ENCODE measurements around the gene LRCH1.

DNA sequence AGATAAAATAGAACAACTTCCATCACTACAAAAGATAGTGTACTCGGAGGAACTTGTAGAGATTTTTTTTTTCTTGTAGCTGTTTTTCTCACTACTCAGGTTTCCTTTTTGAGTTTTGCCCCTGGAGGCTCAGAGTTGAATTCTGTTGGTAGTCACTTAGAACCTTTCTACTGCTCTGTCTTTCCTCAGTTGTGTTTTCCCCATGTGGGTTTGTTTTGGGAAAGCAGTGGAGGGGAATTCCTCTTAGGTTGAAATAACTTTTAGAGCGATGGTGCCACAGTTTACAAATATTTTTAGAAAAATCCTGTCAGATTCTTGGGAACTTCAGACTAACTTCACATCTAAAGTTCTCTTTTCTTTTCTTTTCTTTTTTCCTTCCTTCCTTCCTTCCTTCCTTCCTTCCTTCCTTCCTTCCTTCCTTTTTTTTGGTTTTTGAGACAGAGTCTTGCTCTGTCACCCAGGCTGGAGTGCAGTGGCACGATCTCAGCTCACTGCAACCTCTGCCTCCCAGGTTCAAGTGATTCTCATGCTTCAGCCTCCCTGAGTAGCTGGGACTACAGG, 65.8 kb downstream of the LRCH1 start:
- TF ChIP-seq, protein P1, sequence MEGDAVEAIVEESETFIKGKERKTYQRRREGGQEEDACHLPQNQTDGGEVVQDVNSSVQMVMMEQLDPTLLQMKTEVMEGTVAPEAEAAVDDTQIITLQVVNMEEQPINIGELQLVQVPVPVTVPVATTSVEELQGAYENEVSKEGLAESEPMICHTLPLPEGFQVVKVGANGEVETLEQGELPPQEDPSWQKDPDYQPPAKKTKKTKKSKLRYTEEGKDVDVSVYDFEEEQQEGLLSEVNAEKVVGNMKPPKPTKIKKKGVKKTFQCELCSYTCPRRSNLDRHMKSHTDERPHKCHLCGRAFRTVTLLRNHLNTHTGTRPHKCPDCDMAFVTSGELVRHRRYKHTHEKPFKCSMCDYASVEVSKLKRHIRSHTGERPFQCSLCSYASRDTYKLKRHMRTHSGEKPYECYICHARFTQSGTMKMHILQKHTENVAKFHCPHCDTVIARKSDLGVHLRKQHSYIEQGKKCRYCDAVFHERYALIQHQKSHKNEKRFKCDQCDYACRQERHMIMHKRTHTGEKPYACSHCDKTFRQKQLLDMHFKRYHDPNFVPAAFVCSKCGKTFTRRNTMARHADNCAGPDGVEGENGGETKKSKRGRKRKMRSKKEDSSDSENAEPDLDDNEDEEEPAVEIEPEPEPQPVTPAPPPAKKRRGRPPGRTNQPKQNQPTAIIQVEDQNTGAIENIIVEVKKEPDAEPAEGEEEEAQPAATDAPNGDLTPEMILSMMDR (IDR thresholded peaks at IDR 0.05): no peak
- no peak for TF ChIP-seq POLR2A (IDR thresholded peaks at IDR 0.05)
